GM19023 (cell line): Measurements from ENCODE around the gene NIPBL.
"Not testable (repeated sequence)": the region's sequence is repeated elsewhere in the genome, so short reads cannot be mapped to it uniquely, and the experiment has no call there.

Experiments
- ATAC-seq: cut with Tn5 transposase; IDR thresholded peaks from one replicate; pipeline ENCODE4 v1.9.1; 2021; ENCODE audit warnings: mild to moderate bottlenecking, moderate library complexity; ENCODE audit not compliant: unreplicated experiment

The NIPBL gene

DNA sequence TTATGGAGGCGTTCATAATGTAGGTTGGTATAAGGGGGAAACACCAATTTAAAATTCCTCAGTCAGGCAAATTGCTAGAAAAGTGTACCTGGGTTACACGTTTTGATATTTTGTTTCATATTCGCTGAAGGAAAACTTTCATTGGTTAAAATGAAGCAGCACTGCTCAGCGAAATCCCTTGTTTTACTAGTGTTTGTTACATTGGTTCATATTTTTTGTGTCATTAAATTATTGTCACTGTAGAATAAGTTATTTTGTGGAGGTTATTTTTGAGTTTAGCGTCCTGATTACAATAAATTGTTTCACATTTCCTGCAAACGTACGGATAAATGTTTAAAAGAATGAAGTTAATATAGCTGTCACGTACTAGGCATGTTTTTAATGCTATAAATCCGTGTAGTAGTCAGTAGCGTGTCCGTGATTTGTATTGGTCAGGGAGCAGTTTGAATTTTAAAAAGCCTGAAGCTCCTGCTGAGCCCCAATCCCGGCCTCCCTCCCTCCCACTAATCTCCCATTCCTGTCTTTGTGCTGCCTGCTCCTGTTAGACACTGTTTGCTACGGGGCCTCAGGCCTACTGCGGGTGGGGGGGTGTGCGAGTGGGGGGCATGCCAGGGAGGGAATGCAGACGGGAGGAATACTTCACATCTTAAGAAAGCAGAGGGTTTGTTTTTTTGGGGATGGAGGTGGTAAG lies 2.0 kb downstream of the NIPBL start:
- ATAC-seq: no peak

DNA sequence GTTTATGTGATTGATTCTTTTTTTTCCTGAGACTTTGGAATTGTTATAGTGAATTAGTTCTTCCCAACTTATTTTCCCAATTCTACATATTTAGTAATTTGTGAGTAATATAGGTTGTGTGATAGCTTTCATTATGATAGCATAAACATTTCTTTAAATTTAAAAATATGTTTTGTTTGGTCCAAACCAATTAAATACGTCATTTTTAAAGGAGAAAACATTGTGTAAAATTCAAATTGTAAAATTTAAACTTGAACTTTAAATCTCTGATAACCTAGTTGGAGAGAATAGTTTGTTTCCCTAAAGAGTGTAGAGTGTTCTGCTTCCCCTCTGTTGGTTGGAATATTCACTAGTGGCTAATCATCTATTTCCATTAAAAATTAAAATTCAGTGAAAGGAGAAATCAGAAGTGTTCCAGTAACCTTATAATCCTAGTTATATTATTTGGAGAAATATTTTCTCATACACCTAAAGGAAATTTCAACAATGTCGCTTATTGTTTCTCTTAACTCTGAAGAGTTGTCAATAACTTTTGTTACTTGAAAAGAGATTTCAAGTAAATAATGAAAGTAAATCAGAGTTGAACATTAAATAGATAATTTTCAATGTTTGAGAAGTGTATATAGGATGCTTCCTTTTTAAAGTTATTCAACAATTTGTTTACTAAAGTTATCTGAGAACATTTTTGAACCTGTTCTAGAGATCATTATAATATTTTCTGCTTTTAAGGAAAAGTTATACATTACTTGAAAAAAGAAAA lies 2.9 kb downstream of the NIPBL start:
- ATAC-seq: no peak

DNA sequence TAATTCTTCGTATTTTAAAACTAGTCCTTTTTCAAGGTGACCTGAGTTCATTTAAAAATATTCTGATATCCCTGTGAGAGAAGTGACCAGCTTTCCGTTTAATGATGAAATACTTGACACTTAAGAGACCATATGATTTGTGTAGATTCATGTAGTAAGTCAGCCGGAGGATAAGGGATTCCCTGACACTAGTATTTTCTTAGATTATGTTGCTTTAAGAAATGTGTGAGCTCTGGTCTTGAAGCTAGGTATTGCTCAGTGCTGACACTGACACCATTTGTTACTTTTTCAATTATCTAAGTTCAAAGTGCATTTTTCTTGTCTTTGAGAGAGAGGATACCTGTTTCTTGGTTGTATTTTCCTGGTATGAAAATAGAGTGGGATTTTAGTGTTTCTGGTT lies 4.2 kb downstream of the NIPBL start:
- ATAC-seq: no peak

DNA sequence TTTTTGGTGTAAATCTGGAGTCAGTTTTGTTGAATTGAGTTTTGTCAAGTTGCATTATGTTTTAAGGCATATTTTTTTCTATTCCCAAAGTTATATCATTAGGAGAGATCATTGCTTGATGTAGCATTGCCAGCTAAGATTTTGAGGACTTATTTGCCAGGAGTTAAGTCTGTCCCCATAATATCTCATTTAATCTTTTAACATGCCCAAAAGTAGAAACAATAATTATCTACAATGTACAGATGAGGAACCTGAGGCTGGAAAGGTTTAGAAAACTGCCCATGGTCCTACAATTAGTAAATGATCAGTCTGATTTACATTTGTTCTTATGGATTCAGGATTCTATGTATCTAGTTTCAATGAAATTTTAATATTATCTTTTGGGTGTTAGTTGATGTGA lies 4.7 kb downstream of the NIPBL start:
- ATAC-seq: no peak

DNA sequence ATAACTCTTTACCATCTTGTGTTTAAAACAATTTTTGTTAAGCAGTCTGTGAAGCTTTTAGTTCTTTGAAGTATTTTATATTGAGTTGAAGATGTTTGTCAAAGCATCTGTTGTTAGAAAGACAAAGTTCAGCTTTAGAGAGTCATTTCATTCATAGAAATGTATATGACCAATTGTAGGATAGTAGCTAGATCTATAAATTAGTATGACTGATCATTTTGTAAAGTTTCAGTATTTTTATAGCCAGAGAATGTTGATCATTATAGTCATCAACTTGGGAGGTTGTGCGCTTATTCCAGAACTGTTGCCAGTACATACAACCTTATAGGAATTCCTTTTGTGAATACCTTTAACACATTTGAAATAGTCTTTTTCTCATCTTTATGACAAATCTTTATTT lies 5.2 kb downstream of the NIPBL start:
- ATAC-seq: no peak

DNA sequence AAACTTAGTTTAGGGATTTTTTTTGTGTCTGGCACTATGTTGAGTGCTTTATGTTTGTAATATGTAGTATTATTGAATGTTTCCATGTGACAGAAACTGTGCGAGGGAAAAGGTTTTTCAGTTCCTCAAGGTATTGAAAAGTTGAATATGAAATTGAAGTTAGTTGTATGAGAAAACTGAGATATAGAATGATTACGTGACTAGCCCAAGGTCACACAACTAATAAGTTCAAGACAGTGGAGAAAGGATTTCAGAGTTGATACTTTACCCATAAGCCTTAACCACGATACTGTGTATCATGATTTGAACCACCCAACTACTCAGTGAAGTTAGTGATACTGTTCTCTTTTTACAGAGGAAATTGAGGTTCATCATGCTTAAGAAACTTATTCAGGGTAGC lies 5.7 kb downstream of the NIPBL start:
- ATAC-seq: no peak

DNA sequence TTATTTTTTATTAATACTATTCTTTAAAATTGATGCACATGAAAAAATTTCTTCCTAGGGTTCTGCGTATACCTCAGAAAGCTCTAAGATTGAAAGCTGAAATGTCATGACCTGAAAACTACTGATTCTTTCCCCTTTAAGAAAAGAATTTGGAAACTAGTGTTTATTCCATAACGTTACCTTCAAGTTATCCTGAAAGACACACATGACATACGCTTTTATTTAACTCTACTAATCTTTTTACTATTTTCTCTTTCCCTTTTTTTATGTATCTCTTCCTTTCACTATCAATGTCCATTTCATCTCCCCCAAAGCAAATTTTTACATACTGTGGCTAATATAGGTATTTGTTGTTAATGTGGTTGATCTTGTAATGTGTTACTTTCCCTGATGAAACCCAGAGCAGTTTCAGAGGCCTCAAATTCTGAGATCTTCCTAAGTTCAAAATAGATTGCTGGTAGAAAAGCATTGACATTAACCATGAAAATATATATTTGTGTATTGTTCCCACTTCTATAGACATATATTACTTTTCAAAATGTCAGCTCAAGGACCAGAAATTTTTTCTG lies 7.4 kb downstream of the NIPBL start:
- no peak for ATAC-seq

DNA sequence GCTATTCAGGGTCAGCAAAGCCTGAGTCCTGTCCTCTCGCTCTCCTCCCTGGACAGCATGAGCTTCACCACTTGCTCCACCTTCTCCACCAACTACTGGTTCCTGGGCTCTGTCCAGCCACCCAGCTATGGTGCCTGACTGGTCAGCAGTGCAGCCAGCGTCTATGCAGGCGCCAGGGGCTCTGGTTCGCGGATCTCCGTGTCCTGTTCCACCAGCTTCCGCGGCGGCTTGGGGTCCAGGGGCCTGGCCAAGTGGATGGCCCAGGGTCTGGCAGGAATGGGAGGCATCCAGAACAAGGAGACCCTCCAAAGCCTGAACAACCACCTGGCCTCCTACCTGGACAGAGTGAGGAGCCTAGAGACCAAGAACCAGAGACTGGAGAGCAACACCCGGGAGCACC lies 8.6 kb downstream of the NIPBL start:
- no peak for ATAC-seq

DNA sequence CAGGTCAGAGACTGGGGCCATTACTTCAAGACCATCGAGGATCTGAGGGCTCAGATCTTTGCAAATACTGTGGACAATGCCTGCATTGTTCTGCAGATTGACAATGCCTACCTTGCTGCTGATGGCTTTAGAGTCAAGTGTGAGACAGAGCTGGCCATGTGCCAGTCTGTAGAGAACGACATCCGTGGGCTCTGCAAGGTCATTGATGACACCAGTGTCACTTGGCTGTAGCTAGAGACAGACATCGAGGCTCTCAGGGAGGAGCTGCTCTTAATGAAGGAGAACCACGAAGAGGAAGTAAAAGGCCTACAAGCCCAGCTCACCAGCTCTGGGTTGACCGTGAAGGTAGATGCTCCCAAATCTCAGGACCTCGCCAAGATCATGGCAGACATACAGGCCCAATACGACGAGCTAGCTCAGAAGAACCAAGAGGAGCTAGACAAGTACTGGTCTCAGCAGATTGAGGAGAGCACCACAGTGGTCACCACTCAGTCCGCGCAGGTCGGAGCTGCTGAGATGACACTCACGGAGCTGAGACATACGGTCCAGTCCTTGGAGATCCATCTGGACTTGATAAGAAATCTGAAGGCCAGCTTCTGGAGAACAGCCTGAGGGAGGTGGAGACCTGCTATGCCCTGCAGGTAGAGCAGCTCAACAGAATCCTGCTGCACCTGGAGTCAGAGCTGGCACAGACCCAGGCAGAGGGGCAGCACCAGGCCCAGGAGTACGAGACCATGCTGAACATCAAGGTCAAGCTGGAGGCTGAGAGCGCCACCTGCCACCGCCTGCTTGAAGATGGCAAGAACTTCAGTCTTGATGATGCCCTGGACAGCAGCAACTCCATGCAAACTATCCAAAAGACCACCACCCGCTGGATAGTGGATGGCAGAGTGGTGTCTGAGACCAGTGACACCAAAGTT lies 9.3 kb downstream of the NIPBL start:
- no peak for ATAC-seq

DNA sequence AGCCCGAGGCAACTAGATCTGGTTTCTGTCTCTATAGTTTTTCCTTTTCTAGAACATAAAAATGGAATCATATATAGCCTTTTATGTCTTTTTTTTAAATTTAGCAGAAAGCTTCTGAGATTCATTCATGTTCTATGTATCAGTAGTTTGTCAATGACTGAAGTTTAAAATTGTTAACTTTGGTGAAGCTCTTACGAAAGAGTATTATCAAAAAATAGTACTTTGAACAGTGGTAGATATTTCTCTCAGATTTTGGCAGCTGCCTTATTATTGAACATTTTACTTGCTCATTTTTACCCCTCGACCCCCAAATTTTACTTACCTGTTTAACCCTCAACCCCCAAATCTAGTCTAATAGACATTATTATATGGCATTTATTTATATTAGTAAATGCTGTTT lies 10.2 kb downstream of the NIPBL start:
- ATAC-seq: no peak

DNA sequence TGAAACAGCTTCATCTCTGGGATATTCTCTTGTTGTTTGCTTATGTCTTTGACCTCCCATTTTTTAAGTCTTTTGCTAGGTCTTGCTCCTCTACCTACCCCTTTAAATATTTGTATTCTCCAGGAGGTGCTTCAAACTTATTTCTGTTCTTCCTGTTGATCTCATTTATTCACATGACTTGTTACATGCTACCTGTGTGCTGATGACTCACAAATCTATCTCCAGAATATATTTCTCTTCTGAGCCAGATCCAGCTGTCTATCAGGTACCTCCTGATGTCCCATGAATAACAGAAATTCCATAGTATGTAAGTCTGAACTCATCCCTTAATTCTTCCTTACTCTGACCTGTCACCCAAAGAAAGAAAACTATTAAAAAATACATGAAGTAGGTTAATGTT lies 11.0 kb downstream of the NIPBL start:
- no peak for ATAC-seq

DNA sequence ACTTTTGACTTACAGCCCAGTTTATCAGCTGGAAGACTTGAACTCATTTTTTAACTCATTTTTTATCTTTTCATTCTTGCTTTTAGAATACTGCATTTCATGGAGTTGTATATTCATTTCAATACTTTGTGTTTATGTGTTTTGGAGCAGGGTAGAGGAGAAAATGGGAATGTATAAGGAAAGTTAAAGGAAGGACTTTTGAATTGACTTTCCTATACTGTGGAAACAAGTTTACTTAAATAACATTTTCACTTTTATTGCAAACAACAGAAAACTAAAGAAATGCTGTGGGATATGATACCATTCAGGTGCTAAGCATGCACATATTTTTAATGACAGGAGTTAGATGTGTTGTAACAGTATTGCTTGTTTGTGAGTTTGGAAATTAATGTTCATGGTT lies 11.7 kb downstream of the NIPBL start:
- ATAC-seq: no peak

DNA sequence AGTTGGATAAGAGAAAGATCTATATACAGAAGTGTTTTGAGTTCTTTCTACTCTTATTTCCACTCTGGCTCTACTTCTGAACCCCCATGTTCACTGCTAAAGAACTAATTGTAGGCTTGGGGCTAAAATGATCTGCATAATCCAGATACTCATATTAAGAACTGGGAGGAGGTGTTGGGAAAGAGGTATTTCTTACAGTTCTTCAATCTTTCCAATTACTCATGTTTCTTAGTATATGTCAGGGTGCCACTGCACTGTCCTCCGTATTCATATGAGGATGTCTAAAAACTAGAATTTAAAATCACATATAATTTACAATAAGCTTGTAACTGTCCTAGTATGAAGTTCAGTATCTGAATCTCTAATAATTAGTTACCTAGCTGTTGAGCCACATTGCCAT lies 12.7 kb downstream of the NIPBL start:
- ATAC-seq: no peak

DNA sequence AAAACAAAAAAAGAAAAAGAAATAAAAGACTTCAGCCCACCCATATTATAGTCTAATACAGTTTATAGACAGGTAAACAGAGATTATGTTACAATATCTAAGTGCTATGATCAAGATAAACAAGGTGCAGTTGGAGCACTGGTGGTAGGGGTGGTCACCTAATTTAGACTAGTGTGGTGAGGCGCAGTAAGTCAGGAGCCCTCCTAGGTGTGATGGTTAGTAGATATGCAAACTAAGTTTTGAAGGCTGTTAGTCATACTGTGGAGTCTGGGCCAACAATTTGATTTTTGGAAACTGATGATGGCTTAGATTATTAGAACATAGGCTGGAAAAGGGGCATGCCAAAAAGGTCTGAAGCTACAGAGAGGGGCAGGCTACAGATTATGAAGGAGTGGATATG lies 14.7 kb downstream of the NIPBL start:
- no peak for ATAC-seq

DNA sequence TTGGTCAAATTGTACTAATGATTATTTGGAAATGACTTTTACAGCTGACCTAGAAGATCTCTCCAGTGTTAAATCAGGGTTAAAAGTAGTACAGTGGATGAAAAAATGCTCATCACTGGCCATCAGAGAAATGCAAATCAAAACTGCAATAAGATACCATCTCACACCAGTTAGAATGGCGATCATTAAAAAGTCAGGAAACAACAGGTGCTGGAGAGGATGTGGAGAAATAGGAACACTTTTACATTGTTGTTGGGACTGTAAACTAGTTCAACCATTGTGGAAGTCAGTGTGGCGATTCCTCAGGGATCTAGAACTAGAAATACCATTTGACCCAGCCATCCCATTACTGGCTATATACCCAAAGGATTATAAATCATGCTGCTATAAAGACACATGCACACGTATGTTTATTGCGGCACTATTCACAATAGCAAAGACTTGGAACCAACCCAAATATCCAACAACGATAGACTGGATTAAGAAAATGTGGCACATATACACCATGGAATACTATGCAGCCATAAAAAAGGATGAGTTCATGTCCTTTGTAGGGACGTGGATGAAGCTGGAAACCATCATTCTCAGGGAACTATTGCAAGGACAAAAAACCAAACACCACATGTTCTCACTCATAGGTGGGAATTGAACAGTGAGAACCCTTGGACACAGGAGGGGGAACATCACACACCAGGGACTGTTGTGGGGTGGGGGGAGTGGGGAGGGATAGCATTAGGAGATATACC lies 15.7 kb downstream of the NIPBL start:
- not testable (repeated sequence) for ATAC-seq

DNA sequence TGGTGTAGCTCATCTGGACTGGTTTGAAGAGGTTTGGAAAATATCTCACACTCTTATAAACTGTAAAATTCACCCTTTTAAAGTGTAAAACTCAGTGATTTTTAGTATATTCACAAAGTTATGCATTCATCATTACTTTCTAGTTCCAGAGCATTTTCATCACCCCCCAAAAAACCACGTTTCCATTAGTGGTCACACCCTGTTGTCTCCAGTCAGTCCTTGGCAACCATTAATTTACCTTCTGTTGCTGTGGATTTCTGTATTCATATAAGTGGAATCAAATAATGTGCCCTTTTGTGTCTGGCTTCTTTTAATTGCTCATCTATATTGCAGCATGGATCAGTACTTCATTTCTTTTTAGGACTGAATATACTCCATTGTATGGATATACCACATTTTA lies 18.4 kb downstream of the NIPBL start:
- ATAC-seq: no peak

DNA sequence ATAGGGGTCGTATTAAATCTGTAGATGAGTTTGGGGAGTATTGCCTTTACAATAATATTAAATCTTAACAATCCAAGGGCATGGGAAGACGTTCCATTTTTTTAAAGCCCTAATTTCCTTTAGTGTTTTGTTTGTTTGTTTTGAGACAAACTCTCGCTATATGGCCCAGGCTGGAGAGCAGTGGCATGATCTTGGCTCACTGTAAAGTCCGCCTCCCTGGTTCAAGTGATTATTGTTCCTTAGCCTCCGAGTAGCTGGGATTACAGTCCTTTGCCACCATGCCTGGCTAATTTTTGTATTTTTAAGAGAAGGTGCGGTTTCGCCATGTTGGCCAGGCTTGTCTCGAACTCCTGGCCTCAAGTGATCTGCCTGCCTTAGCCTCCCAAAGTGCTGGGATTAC lies 19.9 kb downstream of the NIPBL start:
- ATAC-seq: no peak

DNA sequence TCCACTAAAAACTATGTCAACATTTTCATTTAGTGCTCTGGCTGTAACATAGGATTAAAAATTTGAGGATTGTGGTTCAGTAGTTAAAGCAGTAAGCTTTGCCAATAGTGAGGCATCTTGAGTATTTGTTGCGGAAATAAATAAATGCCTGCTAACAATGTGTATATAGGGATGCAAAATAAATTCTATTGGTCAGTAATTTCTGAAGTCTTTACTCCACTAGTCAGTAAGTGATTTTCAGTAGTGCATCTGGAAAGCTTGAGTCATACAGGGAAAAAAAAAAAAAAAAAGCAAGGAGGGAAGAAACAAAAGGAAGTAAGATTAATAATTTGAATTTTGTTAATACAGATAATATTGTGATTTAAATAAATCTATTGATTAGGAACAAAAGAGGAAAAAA lies 21.0 kb downstream of the NIPBL start:
- no peak for ATAC-seq

DNA sequence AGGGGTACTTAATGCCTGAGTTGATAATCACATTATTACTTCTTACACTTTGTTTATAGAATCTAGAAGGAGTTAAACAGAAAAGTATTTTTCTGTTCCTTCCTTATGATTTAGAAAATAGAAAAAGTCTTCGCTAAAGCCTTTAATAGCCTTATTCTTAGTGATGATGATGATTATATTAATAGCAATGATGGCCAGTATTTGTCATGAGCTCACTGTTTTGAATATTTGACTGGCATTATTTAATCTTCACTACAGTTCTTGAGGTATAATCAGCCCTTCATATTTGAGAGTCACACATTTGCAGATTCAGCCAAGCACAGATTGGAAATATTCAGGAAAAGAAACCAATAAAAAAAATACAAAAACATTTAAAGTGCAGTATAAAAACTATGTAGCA lies 23.3 kb downstream of the NIPBL start:
- ATAC-seq: no peak

DNA sequence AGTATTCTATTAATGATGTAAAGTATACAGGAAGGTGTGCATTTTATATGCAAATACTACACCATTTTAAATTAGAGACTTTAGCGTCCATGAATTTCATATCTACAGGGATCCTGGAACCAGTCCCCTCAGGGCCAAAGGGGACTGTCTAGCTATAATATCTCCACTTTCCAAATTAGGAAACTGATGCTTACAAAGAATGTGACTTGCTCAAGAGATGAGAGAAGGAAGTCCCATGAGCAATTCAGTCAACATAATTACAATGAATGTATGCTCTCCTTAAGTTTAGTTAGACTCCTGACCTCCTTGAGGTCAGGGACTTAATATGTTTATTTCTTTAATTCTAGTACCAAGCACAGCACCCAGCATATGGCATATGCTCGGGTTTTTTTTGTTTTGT lies 23.7 kb downstream of the NIPBL start:
- ATAC-seq: no peak

DNA sequence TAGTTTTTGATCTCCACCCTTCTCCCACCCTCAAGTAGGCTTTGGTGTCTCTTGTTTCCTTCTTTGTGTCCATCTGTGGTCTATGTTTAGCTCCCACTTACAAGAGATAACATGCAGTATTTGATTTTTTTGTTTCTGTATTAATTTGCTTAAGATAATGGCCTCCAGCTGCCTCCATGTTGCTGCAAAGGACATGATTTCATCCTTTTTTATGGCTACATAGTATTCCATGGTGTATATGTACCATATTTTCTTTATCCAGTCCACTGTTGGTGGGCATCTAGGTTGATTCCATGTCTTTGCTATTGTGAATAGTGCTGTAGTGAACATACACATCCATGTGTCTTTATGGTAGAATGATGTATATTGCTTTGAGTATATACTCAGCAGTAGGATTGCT lies 24.5 kb downstream of the NIPBL start:
- not testable (repeated sequence) for ATAC-seq
